HG03520 (cell line): ENCODE results near the gene NDUFA6.
"Not testable (repeated sequence)": the region's sequence is repeated elsewhere in the genome, so short reads cannot be mapped to it uniquely, and the experiment has no call there.

Experiments
- ATAC-seq: cut with Tn5 transposase; IDR thresholded peaks from one replicate; pipeline ENCODE4 v1.9.1; 2021; ENCODE audit warnings: mild to moderate bottlenecking, moderate library complexity; ENCODE audit not compliant: unreplicated experiment

Gene NDUFA6

DNA sequence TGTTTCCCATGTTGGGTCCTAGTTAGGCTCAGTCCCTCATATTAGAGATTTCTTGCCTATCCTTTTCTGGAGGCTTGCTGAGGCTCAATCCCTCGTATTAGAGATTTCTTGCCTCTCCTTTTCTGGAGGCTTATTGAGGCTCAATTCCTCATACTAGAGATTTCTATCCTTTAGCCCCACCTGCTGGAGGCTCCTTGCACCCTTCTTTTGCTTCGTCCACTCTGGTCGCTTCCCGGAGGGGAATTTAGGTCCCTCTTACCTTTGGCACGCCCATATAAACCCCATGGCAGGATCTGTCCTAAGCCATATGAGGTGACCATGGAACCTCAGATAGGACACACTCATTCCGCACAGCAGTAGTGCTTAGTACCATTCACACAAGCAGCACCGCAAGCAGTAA is 24.1 kb upstream of the NDUFA6 start:
- ATAC-seq, result no peak

DNA sequence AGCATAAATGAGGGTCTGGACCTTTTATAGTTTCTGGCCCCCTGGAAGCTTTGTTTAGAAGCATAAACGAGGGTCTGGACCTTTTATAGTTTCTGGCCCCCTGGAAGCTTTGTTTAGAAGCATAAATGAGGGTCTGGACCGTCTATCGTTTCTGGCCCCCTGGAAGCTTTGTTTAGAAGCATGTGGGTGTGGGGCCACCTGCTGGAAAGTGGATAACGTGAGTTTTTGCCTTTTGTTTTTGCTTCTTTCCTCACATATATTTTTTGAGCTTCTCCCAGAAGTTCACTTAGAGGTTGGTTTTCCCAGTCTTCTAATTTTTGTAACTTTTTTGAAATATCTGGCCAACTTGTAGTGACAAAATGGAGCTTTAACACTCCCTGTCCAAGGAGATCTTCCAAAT is 22.2 kb upstream of the NDUFA6 start:
- ATAC-seq, result not testable (repeated sequence)

DNA sequence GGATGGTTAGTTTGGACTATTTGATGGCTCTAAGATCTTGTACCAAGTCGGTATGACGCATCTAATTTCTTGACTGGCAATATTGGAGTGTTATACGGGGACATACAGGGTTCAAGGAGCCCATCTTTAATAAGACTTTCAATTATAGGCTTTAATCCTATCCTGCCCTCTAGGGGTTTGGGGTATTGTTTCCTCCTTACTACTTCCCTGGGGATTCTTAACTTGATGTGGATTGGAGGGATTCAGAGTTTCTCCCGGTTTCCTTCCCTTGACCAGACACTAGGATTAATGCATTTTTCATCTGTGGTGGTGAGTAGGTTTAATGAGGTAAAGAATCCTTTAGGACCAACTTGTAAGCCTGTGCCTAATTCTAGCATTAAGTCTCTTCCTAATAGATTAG is 21.2 kb upstream of the NDUFA6 start:
- no peak for ATAC-seq

DNA sequence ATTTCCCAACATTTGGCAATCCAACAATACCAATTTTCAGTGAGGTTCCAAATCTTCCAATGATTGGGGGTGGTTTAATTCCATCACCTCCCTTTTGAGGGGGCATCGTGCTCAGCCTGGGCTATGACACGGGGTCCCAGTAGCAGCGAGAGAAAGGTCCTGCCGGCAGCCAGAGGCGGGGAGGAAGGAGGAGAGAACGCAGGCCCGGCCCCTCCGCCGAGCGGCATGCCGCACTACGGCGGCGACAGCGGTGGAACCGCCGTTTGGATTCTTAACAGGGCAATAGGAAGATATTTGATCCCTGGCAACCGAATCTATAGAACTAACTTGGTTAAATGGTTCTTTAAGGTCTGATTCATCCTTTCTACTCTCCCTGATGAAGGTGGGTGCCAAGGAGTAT is 18.3 kb upstream of the NDUFA6 start:
- no peak for ATAC-seq

DNA sequence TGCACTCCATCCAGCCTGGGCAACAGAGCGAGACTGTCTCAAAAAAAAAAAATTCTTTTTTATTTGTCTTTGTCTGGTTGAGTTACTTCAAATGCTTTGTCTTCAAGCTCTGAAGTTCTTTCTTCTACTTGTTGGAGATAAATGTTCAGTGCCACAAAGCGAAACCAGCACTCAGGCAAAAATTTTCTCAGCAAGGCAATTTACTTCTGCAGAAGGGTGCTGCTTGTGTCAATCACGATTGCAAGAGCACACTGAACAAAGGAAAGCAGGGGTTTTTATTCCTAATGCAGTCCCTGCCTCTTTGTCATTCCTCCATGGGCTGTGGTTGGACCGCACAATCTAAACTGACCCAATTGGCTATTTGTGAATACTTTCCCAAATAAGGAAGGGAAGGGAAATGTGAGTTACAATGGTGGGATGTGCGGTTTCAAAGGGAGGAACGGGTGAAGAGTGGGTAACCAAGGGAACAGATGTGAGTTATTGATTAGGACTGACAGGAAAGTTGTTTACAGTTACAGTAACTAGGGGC is 13.8 kb upstream of the NDUFA6 start:
- not testable (repeated sequence) for ATAC-seq

DNA sequence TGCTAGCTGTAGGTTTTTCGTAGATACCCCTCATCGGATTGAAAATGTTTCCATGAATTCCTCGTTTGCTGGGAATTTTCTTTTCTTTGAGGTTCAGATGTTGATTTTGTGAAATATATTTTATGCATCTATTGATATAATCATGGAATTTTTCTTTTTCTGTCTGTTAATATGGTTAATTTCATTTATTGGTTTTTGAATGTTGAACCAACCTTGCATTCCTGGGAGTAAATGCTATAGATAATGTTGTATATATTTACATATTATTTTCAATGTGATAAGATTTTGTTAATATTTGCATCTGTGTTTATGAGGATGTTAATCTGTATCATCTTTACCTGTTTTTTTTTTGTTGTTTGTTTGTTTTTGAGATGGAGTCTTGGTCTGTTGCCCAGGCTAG is 10.6 kb upstream of the NDUFA6 start:
- no peak for ATAC-seq

DNA sequence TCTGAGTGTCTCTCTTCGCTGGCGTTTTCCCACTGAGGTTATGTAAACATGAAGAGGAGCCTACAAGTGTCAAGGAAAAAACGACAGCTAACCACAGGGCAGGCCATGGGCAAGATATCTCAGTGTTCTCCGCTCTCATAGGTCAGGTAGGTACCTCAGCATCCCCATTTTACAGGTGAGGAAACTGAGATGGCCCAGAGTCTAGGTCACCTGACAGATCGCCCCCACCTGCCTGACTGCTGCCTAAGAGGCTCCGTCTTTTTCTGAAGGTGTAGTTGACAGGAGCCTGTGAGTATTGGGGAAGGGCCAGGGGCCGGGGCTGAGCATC is 847 bp upstream of the NDUFA6 start:
- ATAC-seq, result no peak

DNA sequence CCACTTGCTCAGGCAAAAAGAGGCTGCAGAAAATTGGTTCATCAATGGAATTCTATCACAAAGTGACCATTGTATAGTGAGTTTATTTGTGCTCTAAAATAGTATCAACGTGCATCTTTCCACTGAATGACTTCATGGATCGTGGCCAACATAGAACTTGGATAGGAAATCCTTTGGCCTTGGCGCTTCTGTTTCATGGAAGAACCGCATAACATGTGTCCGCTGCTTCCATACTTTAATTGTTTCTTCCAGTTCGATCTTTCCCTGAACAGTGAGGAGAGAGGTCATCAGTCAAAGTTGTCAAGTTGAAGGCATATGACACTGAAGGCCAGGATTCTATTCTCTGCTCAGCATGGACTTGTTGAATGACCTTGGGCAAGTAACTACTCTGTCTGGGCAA is 4.5 kb downstream of the NDUFA6 start:
- no peak for ATAC-seq

DNA sequence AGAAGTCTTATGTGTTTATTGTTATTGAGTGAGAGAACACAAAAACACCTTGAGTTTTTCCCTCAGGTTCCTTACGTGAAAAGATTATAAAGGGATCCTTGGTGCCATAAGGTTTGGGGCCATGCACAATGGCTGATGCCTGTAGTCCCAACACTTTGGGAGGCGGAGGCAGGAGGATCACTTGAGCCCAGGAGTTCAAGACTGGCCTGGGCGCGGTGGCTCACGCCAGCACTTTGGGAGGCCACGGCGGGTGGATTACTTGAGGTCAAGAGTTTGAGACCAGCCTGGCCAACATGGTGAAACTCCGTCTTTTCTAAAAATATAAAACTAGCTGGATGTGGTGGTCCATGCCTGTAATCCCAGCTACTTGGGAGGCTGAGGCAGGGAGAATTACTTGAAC is 5.7 kb downstream of the NDUFA6 start:
- no peak for ATAC-seq

DNA sequence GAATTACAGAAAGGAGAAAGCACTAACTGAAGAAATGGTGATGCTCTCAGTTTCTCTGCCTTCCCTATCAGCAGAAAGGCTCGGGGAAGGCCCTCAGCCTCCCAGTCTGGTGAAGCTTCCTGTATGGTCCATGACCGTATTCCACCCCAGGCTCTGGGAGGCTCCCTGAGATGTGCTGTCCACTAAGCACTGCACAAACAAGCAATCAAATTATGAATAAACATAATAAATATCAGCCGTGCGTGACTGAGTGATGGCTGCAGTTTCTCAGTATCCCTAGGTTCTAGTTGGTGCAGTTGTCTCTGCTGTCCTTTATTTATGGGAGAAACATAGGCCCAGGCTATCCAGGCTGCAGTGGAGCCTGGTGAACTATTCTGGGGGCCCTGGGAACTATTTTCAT is 7.5 kb downstream of the NDUFA6 start:
- no peak for ATAC-seq

DNA sequence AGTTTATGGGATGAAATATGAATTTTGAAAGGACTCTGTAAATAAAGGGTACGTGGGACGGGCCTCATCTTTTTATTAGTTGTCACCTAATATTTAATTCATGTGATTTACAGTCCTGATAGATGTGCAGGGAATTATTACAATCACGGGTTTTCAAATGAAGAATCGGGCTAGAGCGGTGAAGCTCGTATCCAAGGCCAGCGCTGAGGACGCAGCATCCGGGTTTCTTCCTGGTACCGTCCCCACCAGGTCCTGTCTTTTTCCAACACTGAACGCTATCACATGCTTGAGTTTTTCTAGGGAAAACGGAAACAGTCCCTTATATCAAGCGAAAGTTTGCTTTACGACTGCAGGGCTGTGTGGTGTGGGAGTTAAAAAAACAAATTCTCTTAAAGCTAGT is 10.3 kb downstream of the NDUFA6 start:
- ATAC-seq, result no peak

DNA sequence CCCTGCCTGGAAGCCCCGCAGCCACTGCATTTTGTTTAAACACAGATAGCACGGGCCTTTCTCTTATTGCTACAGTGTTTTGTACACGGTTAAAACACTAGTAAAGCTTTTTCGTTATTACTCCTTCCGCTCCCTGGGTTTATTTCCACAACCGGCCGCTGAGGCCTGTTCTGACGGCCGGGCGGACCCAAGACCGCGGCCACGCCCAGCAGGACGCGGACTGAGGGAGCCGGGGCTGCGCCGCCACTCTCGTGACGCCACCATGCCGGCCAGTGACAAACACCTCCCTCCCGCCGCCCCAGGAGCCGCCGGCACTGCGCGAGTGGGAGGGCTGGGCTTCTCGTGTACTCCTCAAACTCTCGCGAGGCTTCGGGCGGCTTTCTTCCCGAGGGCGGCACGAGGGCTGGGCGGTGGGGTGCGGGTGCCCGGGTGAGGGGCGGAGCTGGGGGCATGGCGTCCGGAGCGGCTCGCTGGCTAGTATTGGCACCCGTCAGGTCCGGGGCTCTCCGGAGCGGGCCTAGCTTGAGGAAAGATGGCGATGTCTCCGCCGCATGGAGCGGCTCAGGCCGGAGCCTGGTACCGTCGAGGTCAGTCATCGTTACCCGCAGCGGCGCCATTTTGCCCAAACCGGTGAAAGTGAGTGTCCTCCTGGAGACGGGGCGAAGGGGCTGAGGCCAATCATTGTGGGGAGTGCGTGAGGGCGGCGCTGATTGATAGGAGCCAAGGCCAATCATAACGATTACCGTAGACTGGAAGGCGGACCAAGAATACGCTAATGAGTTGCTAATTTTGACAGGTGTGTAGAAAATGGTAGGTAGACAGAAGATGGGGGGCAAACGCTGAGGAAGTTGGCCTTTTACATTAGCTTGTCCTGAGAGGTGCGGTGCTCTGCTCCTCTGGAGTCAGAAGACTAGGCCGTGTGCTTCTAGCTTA is 11.0 kb downstream of the NDUFA6 start, which contains the start of gene SMDT1:
TSS of gene SMDT1 (plus strand) at position 382 of the 933 bp plus-strand sequence. CDS start at position 451, 69 bp downstream.
- peak; percentile 78 for ATAC-seq

DNA sequence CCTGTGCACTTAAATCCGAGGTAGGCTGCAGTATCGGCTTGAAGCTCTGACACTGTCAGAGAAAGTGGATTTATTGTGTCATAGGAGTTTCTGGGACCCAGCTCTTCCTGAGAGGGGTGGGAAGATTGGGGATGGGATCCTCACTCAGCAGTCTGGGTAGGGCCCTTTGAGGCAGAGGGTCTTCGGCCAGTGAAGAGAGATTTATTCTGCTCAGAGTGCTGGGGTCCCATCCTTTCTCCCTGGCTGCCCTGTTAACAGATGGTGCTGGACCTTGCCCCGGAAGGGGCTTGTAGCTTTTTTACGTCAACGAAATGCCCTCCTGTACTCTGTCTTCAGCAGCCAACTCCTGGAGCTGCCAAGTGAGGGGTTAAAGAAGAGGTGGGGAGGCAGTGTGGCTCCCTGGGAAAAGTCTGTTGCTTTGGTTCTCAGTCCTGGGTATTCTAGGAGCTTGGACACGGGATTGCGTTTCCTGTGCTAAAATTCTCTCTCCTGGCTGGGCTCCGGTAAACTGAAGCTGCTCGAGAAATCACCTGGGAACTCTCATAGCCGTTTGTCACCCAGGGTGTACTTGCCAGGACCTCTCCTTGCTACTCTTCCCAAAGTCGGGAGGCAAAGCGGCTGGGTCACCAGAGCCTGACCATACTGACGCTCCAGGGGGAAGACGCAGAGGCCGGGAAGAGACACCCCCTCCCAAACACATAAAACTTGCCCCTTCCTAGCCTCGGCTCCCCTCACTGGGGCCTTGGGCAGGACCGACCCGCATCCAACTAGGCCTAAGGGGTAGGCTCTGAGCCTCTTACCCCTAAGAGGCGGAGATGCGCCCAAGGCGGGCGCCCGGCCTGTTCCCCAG is 11.9 kb downstream of the NDUFA6 start:
- peak; percentile 4 for ATAC-seq

DNA sequence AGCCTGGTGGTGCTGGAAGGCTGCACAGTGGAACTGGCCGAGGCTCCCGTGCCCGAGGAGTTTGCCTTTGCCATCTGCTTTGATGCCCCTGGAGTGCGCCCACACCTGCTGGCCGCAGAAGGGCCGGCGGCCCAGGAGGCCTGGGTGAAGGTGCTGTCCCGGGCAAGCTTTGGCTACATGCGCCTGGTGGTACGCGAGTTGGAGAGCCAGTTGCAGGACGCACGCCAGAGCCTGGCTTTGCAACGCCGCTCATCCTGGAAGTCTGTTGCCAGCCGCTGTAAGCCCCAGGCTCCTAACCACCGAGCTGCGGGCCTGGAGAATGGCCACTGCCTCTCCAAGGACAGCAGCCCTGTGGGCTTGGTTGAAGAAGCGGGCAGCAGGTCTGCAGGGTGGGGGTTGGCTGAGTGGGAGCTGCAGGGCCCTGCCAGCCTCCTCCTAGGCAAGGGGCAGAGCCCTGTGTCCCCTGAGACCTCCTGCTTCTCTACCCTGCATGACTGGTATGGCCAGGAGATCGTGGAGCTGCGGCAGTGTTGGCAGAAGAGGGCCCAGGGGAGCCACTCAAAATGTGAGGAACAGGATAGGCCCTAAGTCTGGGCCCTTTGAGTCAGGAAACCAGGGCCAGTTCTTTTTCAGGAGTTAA is 13.0 kb downstream of the NDUFA6 start:
- ATAC-seq, result no peak

DNA sequence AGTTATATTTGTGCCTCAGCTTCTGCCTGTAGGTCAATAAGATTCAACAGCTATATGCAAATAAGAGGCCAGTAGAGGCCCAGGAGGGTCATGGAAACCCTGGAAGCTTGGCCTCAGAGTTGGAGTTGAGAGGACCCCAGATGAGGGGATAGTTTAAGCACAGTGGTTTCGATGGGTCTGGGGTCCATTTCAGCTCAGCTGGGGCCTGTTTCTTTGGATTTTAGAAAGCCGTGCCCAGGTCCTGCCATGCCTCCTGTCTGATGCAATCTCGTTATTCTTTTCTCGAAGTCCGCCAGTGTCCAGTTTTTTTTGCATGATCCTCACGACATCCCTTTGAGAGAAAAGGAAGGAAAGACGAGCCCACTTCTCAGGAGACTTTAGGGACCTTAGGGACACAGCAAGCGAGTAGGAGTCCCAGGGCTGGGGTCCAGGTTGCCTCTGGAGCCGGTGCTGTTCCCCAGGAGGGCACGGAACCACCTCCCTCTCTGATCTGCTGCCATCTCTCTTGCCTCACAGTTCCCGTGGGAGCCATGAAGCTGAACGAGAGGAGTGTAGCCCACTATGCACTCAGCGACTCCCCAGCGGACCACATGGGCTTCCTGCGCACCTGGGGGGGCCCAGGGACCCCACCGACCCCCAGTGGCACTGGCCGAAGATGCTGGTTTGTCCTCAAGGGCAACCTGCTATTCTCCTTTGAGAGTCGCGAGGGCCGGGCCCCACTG is 13.6 kb downstream of the NDUFA6 start:
- no peak for ATAC-seq

DNA sequence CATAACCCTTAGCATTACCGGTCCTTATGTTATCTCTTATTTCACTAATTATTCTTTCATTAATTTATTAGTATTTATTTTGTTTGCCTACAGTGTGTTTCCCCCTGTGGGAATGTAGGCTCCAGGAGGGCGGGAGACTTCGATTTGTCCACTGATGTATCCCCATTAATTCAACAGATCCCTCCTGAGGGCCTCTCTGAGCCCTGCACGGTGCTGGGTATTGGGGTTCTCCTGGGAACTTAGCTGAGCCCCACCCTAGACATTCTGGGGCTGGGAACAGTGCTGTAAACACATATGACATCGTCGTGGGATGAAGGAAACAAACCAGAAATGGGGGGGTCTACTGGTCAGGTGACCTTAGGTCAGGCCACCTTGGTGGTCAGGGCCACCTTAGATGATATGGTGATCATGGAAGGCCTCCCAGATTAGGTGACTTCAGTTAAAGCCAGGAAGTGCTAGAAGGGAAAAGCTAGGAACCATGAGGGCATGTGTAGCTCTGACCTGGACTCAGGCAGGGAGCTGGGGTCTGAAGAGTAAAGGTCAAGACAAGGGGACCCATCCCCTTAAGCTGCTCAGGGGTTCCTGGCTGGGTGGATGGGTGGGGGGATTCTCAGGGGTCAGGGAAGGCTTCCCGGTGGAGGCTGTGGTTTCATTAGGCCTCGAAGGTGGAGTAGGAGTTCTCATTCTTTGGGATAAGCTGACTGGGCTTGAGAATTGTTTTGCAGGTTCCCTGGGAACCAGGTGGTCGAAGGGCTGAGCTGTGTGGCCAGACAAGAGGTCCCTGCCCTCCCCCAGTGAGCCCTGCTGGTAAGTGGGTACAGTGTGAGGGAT is 15.5 kb downstream of the NDUFA6 start:
- ATAC-seq, result no peak

DNA sequence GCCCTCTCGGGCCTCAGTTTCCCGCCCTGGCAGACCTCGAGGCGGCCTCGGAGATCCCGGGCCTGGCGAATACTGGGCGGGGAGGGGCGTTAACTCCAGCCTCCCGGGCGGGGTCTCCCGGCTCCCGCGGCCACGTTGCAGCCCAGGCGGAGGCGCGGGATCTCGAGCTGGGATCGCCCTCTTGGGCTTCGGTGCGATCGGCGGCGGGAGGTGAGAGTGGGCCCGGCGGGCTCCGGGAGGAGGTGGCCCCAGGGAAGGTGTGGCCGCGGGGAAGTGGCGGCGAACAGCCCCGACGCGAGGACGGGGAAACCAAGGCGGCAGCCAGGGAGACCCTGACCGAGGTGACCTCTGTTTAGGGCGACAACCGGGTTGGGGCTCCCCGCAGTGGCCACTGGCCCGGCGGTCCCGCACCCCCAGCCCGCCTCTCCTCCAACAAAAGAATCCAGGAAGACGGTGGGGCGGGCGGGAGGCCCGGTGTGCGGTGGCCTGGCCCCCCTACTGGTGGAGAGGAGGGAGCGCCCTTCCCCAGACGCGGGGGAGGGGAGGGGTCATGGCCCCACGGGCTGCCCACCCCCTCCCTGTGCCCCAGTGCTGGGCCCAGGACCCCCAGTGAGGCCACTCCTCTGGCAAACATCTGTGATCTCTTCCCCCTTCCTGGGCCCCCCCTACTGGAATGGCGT is 16.3 kb downstream of the NDUFA6 start, which contains the start of gene PHETA2:
TSS of gene PHETA2 (plus strand) at position 117 of the 680 bp plus-strand sequence. CDS start 3,046 bp downstream, outside the sequence.
- no peak for ATAC-seq

DNA sequence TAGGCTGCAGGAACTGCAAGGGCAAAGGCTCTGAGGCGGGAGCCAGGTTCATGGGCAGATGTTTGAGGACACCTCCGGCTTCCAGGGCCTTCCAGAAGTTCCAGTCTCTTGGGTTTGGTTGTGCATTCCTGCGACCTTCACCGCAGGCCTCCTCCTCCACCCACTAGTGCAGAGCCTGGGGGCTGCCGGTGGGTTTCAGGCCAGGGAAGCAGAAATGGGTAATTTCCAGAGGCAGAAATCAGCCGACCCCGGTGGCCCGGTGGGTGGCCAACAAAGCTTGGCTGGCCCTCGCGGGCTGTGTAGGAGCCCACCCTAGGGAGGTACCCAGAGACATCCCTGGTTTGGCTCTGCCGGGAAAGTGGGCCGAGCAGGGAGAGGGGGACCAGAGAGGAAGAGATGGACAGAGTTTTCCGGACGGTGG is 16.9 kb downstream of the NDUFA6 start:
- ATAC-seq, result no peak
